Measurements from ENCODE around the gene ZFAND6.

ZFAND6 gene

DNA sequence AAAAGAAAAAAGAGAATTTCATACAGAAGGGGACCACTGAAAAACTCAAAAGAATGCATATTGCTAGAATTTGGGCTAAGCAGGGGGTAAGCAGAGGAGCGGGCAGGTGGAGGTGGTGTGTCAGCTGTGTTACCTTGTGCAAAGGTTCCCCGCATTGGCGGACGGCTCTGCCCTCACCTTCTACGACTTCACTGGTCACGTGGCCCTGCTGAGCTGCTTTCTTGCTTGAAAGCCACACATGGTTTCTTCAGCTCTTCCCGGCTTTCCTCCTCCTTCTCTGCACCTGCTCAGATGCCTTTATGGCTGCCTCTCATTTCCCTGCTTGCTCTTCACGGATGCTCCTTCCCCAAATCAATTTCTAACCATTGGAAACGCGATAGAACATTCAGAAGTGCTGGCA lies 123.8 kb downstream of the ZFAND6 start:
- DNase-seq (ENCODE audit: low read depth, low spot score), result no peak
- TF ChIP-seq POLR2AphosphoS5 (IDR thresholded peaks at IDR 0.05; ENCODE audit: borderline replicate concordance, low read depth, low read length) (no peak), EZH2 (IDR thresholded peaks at IDR 0.05) (no peak), FOXP2 (optimal IDR thresholded peaks at IDR 0.05; ENCODE audit: control extremely low read depth, extremely low read length, insufficient read depth) (no peak)
- no peak overlapping the region for H3K9ac ChIP-seq (ENCODE audit: insufficient read length)
- no peak overlapping the region for H3K27ac ChIP-seq
- H3K36me3 ChIP-seq (ENCODE audit: insufficient read depth, low read length), result no peaks in the 10 kb centered on the region
- no peaks in the 10 kb centered on the region for H3K9me3 ChIP-seq (ENCODE audit: low read depth, low read length)
- H3K4me3 ChIP-seq, result no peak overlapping the region

DNA sequence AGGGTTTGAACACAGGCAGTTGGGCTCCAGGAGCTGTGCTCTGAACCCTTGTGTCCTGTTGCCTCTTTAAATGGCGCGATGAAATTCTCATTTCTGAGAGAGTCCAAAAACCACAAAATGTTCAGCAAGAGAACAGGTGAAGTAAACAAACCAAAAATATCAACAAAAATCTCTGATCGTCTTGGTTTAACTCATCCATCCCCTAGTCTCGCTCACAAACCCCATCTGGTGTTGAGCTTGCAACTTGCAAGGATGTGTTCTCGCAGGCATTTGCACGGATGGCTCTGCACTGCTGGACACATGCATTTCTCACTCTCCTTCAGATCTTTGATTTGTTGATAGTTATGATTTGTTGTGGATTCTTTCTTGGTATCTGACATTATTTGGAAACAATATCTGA lies 124.4 kb downstream of the ZFAND6 start:
- no peak overlapping the region for H3K27ac ChIP-seq
- no peak overlapping the region for H3K9ac ChIP-seq (ENCODE audit: insufficient read length)
- no peaks in the 10 kb centered on the region for H3K36me3 ChIP-seq (ENCODE audit: insufficient read depth, low read length)

DNA sequence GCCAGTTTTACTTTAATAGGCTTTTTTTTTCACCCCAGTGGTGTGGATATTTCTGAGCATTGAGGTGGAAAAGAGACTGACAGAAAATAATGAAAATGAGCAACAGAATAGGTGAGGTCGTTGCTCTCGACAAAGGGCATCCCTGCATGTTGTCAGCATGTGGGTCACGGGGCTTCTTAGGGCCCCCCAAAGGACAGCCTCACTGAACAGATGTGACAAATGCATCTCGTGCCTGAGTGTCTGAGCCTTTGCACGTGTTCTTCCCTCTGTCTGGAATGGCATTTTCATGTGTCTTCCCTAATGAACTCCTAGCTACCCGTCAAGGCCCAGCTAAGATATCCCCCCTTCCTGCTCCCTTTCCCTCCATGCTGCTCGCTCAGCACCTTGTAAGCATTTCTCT lies 125.1 kb downstream of the ZFAND6 start:
- Histone ChIP-seq H3K9ac (ENCODE audit: insufficient read length) (no peak overlapping the region), H3K4me3 (no peak overlapping the region), H3K27ac (no peak overlapping the region), H3K9me3 (ENCODE audit: low read depth, low read length) (no peaks in the 10 kb centered on the region), H3K36me3 (ENCODE audit: insufficient read depth, low read length) (no peaks in the 10 kb centered on the region)
- no peak for TF ChIP-seq EZH2 (IDR thresholded peaks at IDR 0.05)
- TF ChIP-seq FOXP2 (optimal IDR thresholded peaks at IDR 0.05; ENCODE audit: control extremely low read depth, extremely low read length, insufficient read depth), result no peak
- TF ChIP-seq POLR2AphosphoS5 (IDR thresholded peaks at IDR 0.05; ENCODE audit: borderline replicate concordance, low read depth, low read length), result no peak
- no peak for DNase-seq (ENCODE audit: low read depth, low spot score)

More for the DNA sequence above, 124.4 kb downstream of the ZFAND6 start:
- no peak for DNase-seq (ENCODE audit: low read depth, low spot score)
- Histone ChIP-seq H3K4me3 (no peak overlapping the region), H3K9me3 (ENCODE audit: low read depth, low read length) (no peaks in the 10 kb centered on the region)
- TF ChIP-seq EZH2 (IDR thresholded peaks at IDR 0.05) (no peak), POLR2AphosphoS5 (IDR thresholded peaks at IDR 0.05; ENCODE audit: borderline replicate concordance, low read depth, low read length) (no peak), FOXP2 (optimal IDR thresholded peaks at IDR 0.05; ENCODE audit: control extremely low read depth, extremely low read length, insufficient read depth) (no peak)

DNA sequence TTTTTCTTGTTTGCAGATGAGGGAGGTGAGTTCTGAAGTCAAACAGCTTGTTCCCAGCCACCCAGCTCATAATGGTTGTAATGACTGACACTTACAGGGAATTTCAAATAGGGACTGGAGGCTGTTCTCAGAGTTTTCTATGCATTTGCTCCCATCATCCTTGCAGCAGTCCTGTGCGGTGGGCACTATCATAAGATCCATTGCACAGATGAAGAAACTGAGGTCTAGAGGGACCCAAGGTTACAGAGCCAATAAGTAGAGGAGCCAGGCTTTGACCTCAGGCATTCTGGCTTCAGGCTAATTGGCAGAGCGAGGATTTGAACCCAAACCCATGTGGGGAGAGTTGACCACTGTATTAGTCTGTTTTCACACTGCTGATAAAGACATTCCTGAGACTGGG lies 125.7 kb downstream of the ZFAND6 start:
- Histone ChIP-seq H3K9ac (ENCODE audit: insufficient read length) (no peak overlapping the region), H3K36me3 (ENCODE audit: insufficient read depth, low read length) (no peaks in the 10 kb centered on the region), H3K27ac (no peak overlapping the region), H3K9me3 (ENCODE audit: low read depth, low read length) (no peaks in the 10 kb centered on the region), H3K4me3 (no peak overlapping the region)
- no peak for TF ChIP-seq POLR2AphosphoS5 (IDR thresholded peaks at IDR 0.05; ENCODE audit: borderline replicate concordance, low read depth, low read length)
- TF ChIP-seq FOXP2 (optimal IDR thresholded peaks at IDR 0.05; ENCODE audit: control extremely low read depth, extremely low read length, insufficient read depth), result no peak
- no peak for TF ChIP-seq EZH2 (IDR thresholded peaks at IDR 0.05)
- DNase-seq (ENCODE audit: low read depth, low spot score), result no peak

DNA sequence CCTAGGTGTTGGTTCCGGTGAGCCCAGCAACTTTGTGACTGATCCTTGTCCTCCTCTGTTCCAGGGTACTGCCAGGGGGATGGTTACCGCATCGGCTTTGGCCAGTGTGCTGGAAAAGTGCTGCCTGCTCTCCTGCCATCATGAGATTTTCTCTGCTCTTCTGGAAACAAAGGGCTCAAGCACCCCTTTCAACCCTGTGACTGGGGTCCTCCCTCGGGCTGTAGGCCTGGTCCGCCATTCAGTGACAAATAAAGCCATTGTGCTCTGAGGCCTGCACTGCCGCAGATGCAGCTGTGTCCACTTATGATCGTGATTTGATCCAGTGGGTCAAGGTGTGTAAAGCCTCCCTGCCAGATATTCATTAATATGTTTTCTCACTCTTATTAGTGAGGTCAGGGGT lies 126.6 kb downstream of the ZFAND6 start:
- no peaks in the 10 kb centered on the region for H3K36me3 ChIP-seq (ENCODE audit: insufficient read depth, low read length)
- TF ChIP-seq FOXP2 (optimal IDR thresholded peaks at IDR 0.05; ENCODE audit: control extremely low read depth, extremely low read length, insufficient read depth) (no peak), POLR2AphosphoS5 (IDR thresholded peaks at IDR 0.05; ENCODE audit: borderline replicate concordance, low read depth, low read length) (no peak), EZH2 (IDR thresholded peaks at IDR 0.05) (no peak)
- H3K9ac ChIP-seq (ENCODE audit: insufficient read length), result no peak overlapping the region
- H3K27ac ChIP-seq, result no peak overlapping the region
- no peak for DNase-seq (ENCODE audit: low read depth, low spot score)
- H3K9me3 ChIP-seq (ENCODE audit: low read depth, low read length), result no peaks in the 10 kb centered on the region
- no peak overlapping the region for H3K4me3 ChIP-seq

DNA sequence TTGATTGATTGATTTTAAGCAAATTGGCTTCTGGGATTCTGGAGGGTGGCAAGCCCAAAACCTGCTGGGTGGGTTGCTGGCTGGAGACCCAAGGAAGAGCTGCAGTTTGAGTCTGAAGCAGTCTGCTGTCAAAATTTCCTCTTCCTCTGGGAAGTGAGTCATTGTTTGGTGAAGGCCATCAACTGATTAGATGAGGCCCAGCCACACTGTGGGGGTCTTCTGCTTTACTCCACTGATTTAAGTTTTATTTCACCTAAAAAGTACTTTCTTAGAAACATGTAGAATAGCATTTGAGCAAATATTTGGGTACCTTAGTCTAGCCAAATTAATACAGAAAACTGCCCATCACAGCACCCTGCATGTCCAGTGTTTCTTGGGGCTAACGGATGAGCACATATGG lies 127.1 kb downstream of the ZFAND6 start:
- Histone ChIP-seq H3K4me3 (no peak overlapping the region), H3K9me3 (ENCODE audit: low read depth, low read length) (no peaks in the 10 kb centered on the region), H3K9ac (ENCODE audit: insufficient read length) (no peak overlapping the region), H3K27ac (no peak overlapping the region), H3K36me3 (ENCODE audit: insufficient read depth, low read length) (no peaks in the 10 kb centered on the region)
- TF ChIP-seq POLR2AphosphoS5 (IDR thresholded peaks at IDR 0.05; ENCODE audit: borderline replicate concordance, low read depth, low read length) (no peak), EZH2 (IDR thresholded peaks at IDR 0.05) (no peak), FOXP2 (optimal IDR thresholded peaks at IDR 0.05; ENCODE audit: control extremely low read depth, extremely low read length, insufficient read depth) (no peak)
- DNase-seq (ENCODE audit: low read depth, low spot score), result no peak

All from SK-N-MC (cell line).